ENCODE data around the gene TECR.

- TF ChIP-seq CTCF (IDR thresholded peaks at IDR 0.05 in 8 of 11, conservative IDR thresholded peaks at IDR 0.05 in 3 of 11) (no peak), POLR2A (IDR thresholded peaks at IDR 0.05) (no peak)
Observed at GRCh38 chr19:14599548-14600147, 70.3 kb downstream of the TECR start.
